SU-DHL-6 (cell line): ENCODE results near the gene CHCHD2.

ENCODE experiments used
- EZH2phosphoT487 ChIP-seq: fragments of 200-600 bp; sonication (generic), shearing (Covaris generic); conservative IDR thresholded peaks from 2 replicates; pipeline ENCODE4 v1.6.1; 2018; ENCODE audit warnings: mild to moderate bottlenecking, antibody characterized with exemption, low read length, moderate library complexity, mixed read lengths
- TF ChIP-seq, protein P1 (sequence below): fragments of 200-600 bp; sonication (generic); IDR thresholded peaks from one replicate; pipeline ENCODE4 v1.5.1; 2017; ENCODE audit warnings: antibody characterized with exemption, mild to moderate bottlenecking, low read length, moderate library complexity; ENCODE audit not compliant: insufficient read depth, poor library complexity, severe bottlenecking

DNA sequence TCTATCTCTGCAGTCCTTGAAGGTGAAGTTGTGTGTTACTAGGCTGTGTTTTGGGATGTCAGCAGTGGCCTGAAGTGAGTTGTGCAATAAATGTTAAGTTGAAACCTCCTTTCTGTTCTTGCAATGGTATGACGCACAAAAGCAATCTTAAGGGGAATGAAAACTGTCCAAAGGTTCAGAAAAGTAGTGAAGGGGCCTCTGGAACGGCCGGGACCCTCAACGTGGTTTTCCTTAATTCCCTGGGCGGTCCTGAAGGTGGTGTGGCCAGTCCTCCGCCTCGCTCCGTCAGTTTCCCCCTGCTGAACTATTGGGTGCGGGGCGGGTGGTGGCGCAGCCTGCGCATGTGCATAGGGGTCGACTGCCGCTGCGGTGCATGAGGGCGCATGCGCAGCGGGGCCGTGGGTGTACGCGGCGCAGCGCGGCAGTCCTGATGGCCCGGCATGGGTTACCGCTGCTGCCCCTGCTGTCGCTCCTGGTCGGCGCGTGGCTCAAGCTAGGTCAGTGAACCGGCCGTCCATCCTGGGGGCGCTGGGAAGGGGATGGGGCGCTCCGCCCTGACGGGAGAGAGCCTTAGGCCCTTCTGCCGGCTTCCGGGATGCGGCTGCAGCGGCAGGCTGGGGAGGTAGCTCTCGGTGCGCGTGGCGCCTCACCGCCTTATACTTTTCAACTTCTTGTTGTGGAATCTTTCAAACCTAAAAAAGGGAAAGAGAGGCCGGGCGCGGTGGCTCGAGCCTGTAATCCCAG, 42.2 kb downstream of the CHCHD2 start, which contains the start of gene SUMF2:
- TF ChIP-seq, protein P1, sequence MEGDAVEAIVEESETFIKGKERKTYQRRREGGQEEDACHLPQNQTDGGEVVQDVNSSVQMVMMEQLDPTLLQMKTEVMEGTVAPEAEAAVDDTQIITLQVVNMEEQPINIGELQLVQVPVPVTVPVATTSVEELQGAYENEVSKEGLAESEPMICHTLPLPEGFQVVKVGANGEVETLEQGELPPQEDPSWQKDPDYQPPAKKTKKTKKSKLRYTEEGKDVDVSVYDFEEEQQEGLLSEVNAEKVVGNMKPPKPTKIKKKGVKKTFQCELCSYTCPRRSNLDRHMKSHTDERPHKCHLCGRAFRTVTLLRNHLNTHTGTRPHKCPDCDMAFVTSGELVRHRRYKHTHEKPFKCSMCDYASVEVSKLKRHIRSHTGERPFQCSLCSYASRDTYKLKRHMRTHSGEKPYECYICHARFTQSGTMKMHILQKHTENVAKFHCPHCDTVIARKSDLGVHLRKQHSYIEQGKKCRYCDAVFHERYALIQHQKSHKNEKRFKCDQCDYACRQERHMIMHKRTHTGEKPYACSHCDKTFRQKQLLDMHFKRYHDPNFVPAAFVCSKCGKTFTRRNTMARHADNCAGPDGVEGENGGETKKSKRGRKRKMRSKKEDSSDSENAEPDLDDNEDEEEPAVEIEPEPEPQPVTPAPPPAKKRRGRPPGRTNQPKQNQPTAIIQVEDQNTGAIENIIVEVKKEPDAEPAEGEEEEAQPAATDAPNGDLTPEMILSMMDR: no peak
- no peak for TF ChIP-seq EZH2phosphoT487
